H1 (cell line): Measurements from ENCODE around the gene SEC24C. TPM values are rescaled to one million over a fixed set of nuclear protein-coding genes. Genes with fewer than 3 reads are reported as not detected.
A peak's percentile ranks its signal among the peaks of the same experiment; 100 is the strongest.

ENCODE experiments used
- CTCF ChIA-PET: fragments of 300-600 bp; sonication (Branson Sonifier 250); formaldehyde crosslinking; loops from one replicate; lab custom pipeline; 2021; ENCODE audit not compliant: partially characterized antibody; lab: Charles Lee
- POLR2A ChIA-PET: fragments of 300-600 bp; sonication (Branson Sonifier 250); formaldehyde crosslinking; loops from one replicate; lab custom pipeline; 2021; ENCODE audit warnings: inconsistent platforms; ENCODE audit not compliant: partially characterized antibody; lab: Charles Lee
- DNase-seq, 2 experiments: peaks; one replicate each; pipeline versions ENCODE4 v3.0.0 to v3.0.0-alpha.2; 2010 to 2022; ENCODE audit warnings: low spot score in 2 of 2, low read depth in 1 of 2, mixed read lengths in 1 of 2
- FAIRE-seq: peaks from 2 replicates; lab custom pipeline; 2011; peaks lifted over from hg19 to GRCh38; lab: Jason Lieb, UNC
- H2AFZ ChIP-seq: 2 replicates; pipeline ENCODE4 v1.8.1; 2012; ENCODE audit warnings: low read length, inconsistent platforms
- H2AK5ac ChIP-seq: 2 replicates; pipeline ENCODE4 v1.6.1; 2013; ENCODE audit warnings: low read depth, low read length
- H2BK120ac ChIP-seq: replicated peaks from 2 replicates; pipeline ENCODE3; 2013; ENCODE audit warnings: low read depth, low read length, inconsistent platforms
- H2BK12ac ChIP-seq: 2 replicates; pipeline ENCODE4 v1.6.1; 2013; ENCODE audit warnings: low read depth, low read length
- H2BK15ac ChIP-seq: 2 replicates; pipeline ENCODE4 v1.6.1; 2013; ENCODE audit warnings: low read length
- H2BK20ac ChIP-seq: 2 replicates; pipeline ENCODE4 v1.6.1; 2013; ENCODE audit warnings: low read length
- H2BK5ac ChIP-seq: 2 replicates; pipeline ENCODE4 v1.6.1; 2013; ENCODE audit warnings: low read depth, low read length
- H3K14ac ChIP-seq: 2 replicates; pipeline ENCODE4 v1.6.1; 2013; ENCODE audit warnings: inconsistent platforms; ENCODE audit not compliant: insufficient read length
- H3K18ac ChIP-seq: 2 replicates; pipeline ENCODE4 v1.6.1; 2013; ENCODE audit warnings: low read length; ENCODE audit errors: extremely low read depth
- H3K23ac ChIP-seq: 2 replicates; pipeline ENCODE4 v1.6.1; 2013; ENCODE audit warnings: inconsistent platforms; ENCODE audit not compliant: insufficient read length
- H3K23me2 ChIP-seq: 2 replicates; pipeline ENCODE4 v1.6.1; 2013; ENCODE audit warnings: low read depth, low read length
- H3K27ac ChIP-seq: 2 replicates; pipeline ENCODE4 v1.6.1; 2011; ENCODE audit warnings: low read depth, low read length, inconsistent platforms
- H3K27me3 ChIP-seq, 4 experiments: replicated peaks in 1 of 4; 1 replicate in 1 of 4; 2 replicates in 3 of 4; pipeline versions ENCODE4 v1.6.1 to v1.8.1; 2011 to 2013; ENCODE audit warnings: low read length in 3 of 4, mild to moderate bottlenecking in 3 of 4, inconsistent platforms in 2 of 4, mixed read lengths in 2 of 4, moderate library complexity in 1 of 4; ENCODE audit not compliant: control insufficient read depth in 3 of 4, insufficient read depth in 3 of 4; ENCODE audit errors: extremely low read depth in 1 of 4
- H3K36me3 ChIP-seq, 4 experiments: 2 replicates each; pipeline versions ENCODE4 v1.6.1 to v1.8.1; 2011 to 2013; ENCODE audit warnings: mild to moderate bottlenecking in 4 of 4, low read length in 3 of 4, moderate library complexity in 2 of 4, control low read depth in 1 of 4, inconsistent platforms in 1 of 4; ENCODE audit not compliant: insufficient read depth in 4 of 4, control insufficient read depth in 2 of 4
- H3K4ac ChIP-seq: replicated peaks from 2 replicates; pipeline ENCODE3; 2013; ENCODE audit warnings: low read length, low read depth, mixed read lengths, inconsistent platforms; ENCODE audit not compliant: insufficient read length
- H3K4me1 ChIP-seq, 4 experiments: replicated peaks in 1 of 4; 1 replicate in 1 of 4; 2 replicates in 3 of 4; pipeline versions ENCODE4 v1.6.1 to v1.8.1; 2011 to 2013; ENCODE audit warnings: low read length in 3 of 4, inconsistent platforms in 2 of 4, mixed read lengths in 1 of 4; ENCODE audit not compliant: insufficient read depth in 4 of 4, control insufficient read depth in 3 of 4
- H3K4me2 ChIP-seq, 2 experiments: 2 replicates each; pipeline versions ENCODE4 v1.6.1 to v1.8.1; 2011 to 2013; ENCODE audit warnings: low read depth in 2 of 2, low read length in 2 of 2, control low read depth in 1 of 2, inconsistent platforms in 1 of 2, mild to moderate bottlenecking in 1 of 2; ENCODE audit not compliant: insufficient read depth in 1 of 2
- H3K4me3 ChIP-seq, 4 experiments: fragments of 200-600, 300-600 bp in 1 of 4; sonication (generic), shearing (Covaris generic), sonication (Bioruptor Twin) in 1 of 4; 2 replicates each; pipeline versions ENCODE4 v1.5.1 to v1.8.1; 2011 to 2016; ENCODE audit warnings: low read length in 4 of 4, low read depth in 3 of 4, control low read depth in 2 of 4, inconsistent platforms in 2 of 4, mild to moderate bottlenecking in 2 of 4, mixed read lengths in 1 of 4, moderate library complexity in 1 of 4; ENCODE audit not compliant: insufficient read depth in 2 of 4; ENCODE audit errors: extremely low read depth in 1 of 4
- H3K56ac ChIP-seq: replicated peaks from 2 replicates; pipeline ENCODE3; 2013; ENCODE audit warnings: low read depth, mild to moderate bottlenecking, mixed read lengths, low read length, inconsistent platforms; ENCODE audit not compliant: insufficient read length
- H3K79me1 ChIP-seq: 2 replicates; pipeline ENCODE4 v1.6.1; 2013; ENCODE audit warnings: low read depth, low read length, control low read depth
- H3K79me2 ChIP-seq, 2 experiments: 2 replicates each; pipeline versions ENCODE4 v1.6.1 to v1.8.1; 2012 to 2013; ENCODE audit warnings: low read length in 2 of 2, mild to moderate bottlenecking in 2 of 2, inconsistent platforms in 1 of 2; ENCODE audit not compliant: insufficient read depth in 2 of 2, control insufficient read depth in 1 of 2
- H3K9ac ChIP-seq, 4 experiments: replicated peaks in 1 of 4; 1 replicate in 1 of 4; 2 replicates in 3 of 4; pipeline versions ENCODE4 v1.6.1 to v1.8.1; 2011 to 2013; ENCODE audit warnings: low read depth in 3 of 4, low read length in 3 of 4, control low read depth in 2 of 4, mild to moderate bottlenecking in 2 of 4, moderate library complexity in 2 of 4, inconsistent platforms in 1 of 4; ENCODE audit errors: extremely low read depth in 1 of 4
- H3K9me3 ChIP-seq, 2 experiments: 2 replicates each; pipeline versions ENCODE4 v1.6.1 to v1.8.1; 2012 to 2013; ENCODE audit warnings: mild to moderate bottlenecking in 2 of 2, moderate library complexity in 2 of 2, control low read depth in 1 of 2, inconsistent platforms in 1 of 2, low read depth in 1 of 2, low read length in 1 of 2, mixed read lengths in 1 of 2; ENCODE audit not compliant: insufficient read depth in 2 of 2
- H4K20me1 ChIP-seq, 2 experiments: replicated peaks in 1 of 2; 2 replicates each; pipeline versions ENCODE3 to v1.8.1; 2011 to 2013; ENCODE audit warnings: inconsistent platforms in 2 of 2, low read length in 2 of 2, mild to moderate bottlenecking in 1 of 2; ENCODE audit not compliant: insufficient read depth in 2 of 2, control insufficient read depth in 1 of 2
- H4K5ac ChIP-seq: 2 replicates; pipeline ENCODE4 v1.6.1; 2013; ENCODE audit warnings: low read length, low read depth, mixed read lengths, inconsistent platforms; ENCODE audit not compliant: insufficient read length
- H4K8ac ChIP-seq: 2 replicates; pipeline ENCODE4 v1.8.0; 2013; ENCODE audit warnings: mild to moderate bottlenecking, moderate library complexity, low read length, inconsistent platforms; ENCODE audit not compliant: insufficient read depth; ENCODE audit errors: extremely low read depth
- H4K91ac ChIP-seq: replicated peaks from 2 replicates; pipeline ENCODE3; 2013; ENCODE audit warnings: low read length, mixed read lengths, inconsistent platforms; ENCODE audit not compliant: insufficient read length
- MAFK ChIP-seq: IDR thresholded peaks from 2 replicates; pipeline ENCODE4 v1.6.1; 2012; ENCODE audit warnings: low read depth, mild to moderate bottlenecking, improper control_type of control experiment, low read length
- WGBS, 2 experiments: shearing (Covaris generic) in 1 of 2; methylation state at CpG; one replicate each; pipeline versions ENCODE4 v1.1.6 to v1.1.7; 2013 to 2015; ENCODE audit warnings: low lambda C conversion rate in 2 of 2, mixed read lengths in 2 of 2, inconsistent platforms in 1 of 2, low coverage in 1 of 2, missing lambda C conversion rate in 1 of 2; ENCODE audit not compliant: insufficient replicate concordance in 2 of 2, insufficient coverage in 1 of 2, insufficient read length in 1 of 2; ENCODE audit errors: extremely low coverage in 1 of 2, missing lambda C conversion rate in 1 of 2; 5-methylcytosine and 5-hydroxymethylcytosine counted together
- polyA plus RNA-seq, 7 experiments: library from polyadenylated mRNA; depleted of rRNA in 3 of 7; stranded (reverse) in 5 of 7; unstranded in 2 of 7; fragments of >200 nt in 5 of 7; fragments of 200-250 nt in 2 of 7; gene quantifications; 1 replicate in 5 of 7; 2 replicates in 1 of 7; 4 replicates in 1 of 7; pipeline versions ENCODE4 v1.2.1 to v1.2.3, GENCODE V29; 2011 to 2013; ENCODE audit warnings: missing spikeins in 2 of 7, mixed read lengths in 2 of 7
- total RNA-seq: library from RNA; stranded (reverse); fragmentation: NEBNext Ultra II Directional; extraction: Animal tissue kit (Norgen Biotek cat#: 25700); gene quantifications from 2 replicates; pipeline ENCODE4 v1.2.1, GENCODE V29; 2021
- TF ChIP-seq, protein P1 (sequence below), 3 experiments: IDR thresholded peaks; 1 replicate in 2 of 3; 2 replicates in 1 of 3; pipeline versions ENCODE4 v1.5.1 to v1.6.1; 2011; ENCODE audit warnings: low read length in 3 of 3, mild to moderate bottlenecking in 3 of 3, inconsistent platforms in 2 of 3, low read depth in 1 of 3, moderate library complexity in 1 of 3; ENCODE audit not compliant: insufficient read depth in 1 of 3; ENCODE audit errors: control extremely low read depth in 1 of 3

Gene SEC24C
- total and polyA plus RNA-seq, 2 of the 8 experiments (the other 6 are each of a cell fraction or from before 2014, with no cell fraction given), result 63.2 to 67.4 TPM

- Histone ChIP-seq H2BK20ac (no peak overlapping the region), H3K36me3 (peaks cover 22 to 46% (median 37%) of the 10 kb centered on the region in 4 experiments), H3K23ac (no peak overlapping the region), H2BK5ac (no peak overlapping the region), H3K14ac (no peak overlapping the region), H3K9ac (no peak overlapping the region), H3K27me3 (no peaks in the 10 kb centered on the region), H3K79me2 (peaks cover 0 to 2% of the 10 kb centered on the region in 2 experiments; a peak in 2 of 4 replicates), H2AK5ac (no peak overlapping the region), H3K79me1 (peaks cover 2% of the 10 kb centered on the region; the same call in 1 of the 2 replicates), H3K56ac (no peak overlapping the region), H3K4me1 (peaks cover 0 to 11% (median 6%) of the 10 kb centered on the region in 4 experiments; a peak in 4 of 7 replicates), H4K91ac (no peak overlapping the region), H2BK12ac (no peak overlapping the region), H4K20me1 (peaks cover 0 to 6% of the 10 kb centered on the region in 2 experiments), H3K18ac (no peak overlapping the region), H3K4ac (no peak overlapping the region), H4K8ac (no peak overlapping the region), H4K5ac (no peak overlapping the region), H3K4me3 (no peak overlapping the region), H2BK15ac (no peak overlapping the region), H3K9me3 (no peaks in the 10 kb centered on the region), H3K23me2 (peaks cover 8% of the 10 kb centered on the region), H3K27ac (no peak overlapping the region), H2BK120ac (no peak overlapping the region), H2AFZ (no peak overlapping the region), H3K4me2 (no peak overlapping the region)
- CTCF ChIA-PET, result interaction anchor here (1.1 to 4.9 kb wide), 6 partner anchors 9 to 42 kb away, joined by 3 to 17 read pairs (median 4); partner anchors contain the start of gene CHCHD1
- POLR2A ChIA-PET, result interaction anchor here (0.9 to 6.2 kb wide), 10 partner anchors 9 to 42 kb away, joined by 3 to 56 read pairs (median 4); partner anchors contain the start of genes CHCHD1 and SEC24C
- 81% methylated on average over 11 of the region's 11 CpGs; no CpG with 5 or more reads in 1 of the 2 experiments for WGBS, 2 experiments
- DNase-seq (no peak), FAIRE-seq (no peak)
- TF ChIP-seq, protein P1, sequence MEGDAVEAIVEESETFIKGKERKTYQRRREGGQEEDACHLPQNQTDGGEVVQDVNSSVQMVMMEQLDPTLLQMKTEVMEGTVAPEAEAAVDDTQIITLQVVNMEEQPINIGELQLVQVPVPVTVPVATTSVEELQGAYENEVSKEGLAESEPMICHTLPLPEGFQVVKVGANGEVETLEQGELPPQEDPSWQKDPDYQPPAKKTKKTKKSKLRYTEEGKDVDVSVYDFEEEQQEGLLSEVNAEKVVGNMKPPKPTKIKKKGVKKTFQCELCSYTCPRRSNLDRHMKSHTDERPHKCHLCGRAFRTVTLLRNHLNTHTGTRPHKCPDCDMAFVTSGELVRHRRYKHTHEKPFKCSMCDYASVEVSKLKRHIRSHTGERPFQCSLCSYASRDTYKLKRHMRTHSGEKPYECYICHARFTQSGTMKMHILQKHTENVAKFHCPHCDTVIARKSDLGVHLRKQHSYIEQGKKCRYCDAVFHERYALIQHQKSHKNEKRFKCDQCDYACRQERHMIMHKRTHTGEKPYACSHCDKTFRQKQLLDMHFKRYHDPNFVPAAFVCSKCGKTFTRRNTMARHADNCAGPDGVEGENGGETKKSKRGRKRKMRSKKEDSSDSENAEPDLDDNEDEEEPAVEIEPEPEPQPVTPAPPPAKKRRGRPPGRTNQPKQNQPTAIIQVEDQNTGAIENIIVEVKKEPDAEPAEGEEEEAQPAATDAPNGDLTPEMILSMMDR (IDR thresholded peaks at IDR 0.05; ENCODE audit: control extremely low read depth in 1 of 3, insufficient read depth in 1 of 3, low read depth in 1 of 3, low read length in 3 of 3), result peak; percentile 4 to 32 (median 19); a peak in 3 of 4 replicates
- TF ChIP-seq MAFK, result no peak
Measured at GRCh38 chr10:73768881-73769280, 24.7 kb downstream of the SEC24C start.
